Left lung (tissue), 10 donors: ENCODE results near the gene UST. TPM values are rescaled to one million over a fixed set of nuclear protein-coding genes. Genes with fewer than 3 reads are reported as not detected.

ENCODE experiments used
- ATAC-seq: fragments of 200-7000 bp; cut with Tn5 transposase; one replicate; pipeline ENCODE4 v1.9.1; 2020; ENCODE audit warnings: moderate library complexity
- DNase-seq, 4 donors: peaks; one replicate each; pipeline ENCODE4 v3.0.0-alpha.2; 2013 to 2020
- H3K27ac ChIP-seq, 2 donors: fragments of 200-600 bp; sonication (generic) in 1 of 2; one replicate each; pipeline versions ENCODE4 v1.5.0 to v1.8.0; 2020 to 2021
- H3K27me3 ChIP-seq, 2 donors: fragments of 200-600 bp; sonication (generic) in 1 of 2; one replicate each; pipeline versions ENCODE4 v1.5.0 to v1.8.0; 2020 to 2021
- H3K36me3 ChIP-seq, 2 donors: fragments of 200-600 bp; sonication (generic) in 1 of 2; one replicate each; pipeline versions ENCODE4 v1.5.0 to v1.8.0; 2020 to 2021
- H3K4me1 ChIP-seq, 2 donors: fragments of 200-600 bp; one replicate each; pipeline ENCODE4 v1.8.0; 2021
- H3K4me3 ChIP-seq, 2 donors: fragments of 200-600 bp; sonication (generic) in 1 of 2; one replicate each; pipeline versions ENCODE4 v1.5.0 to v1.8.0; 2020 to 2021; ENCODE audit warnings: mild to moderate bottlenecking in 1 of 2
- H3K9me3 ChIP-seq, 2 donors: fragments of 200-600 bp; sonication (generic) in 1 of 2; one replicate each; pipeline versions ENCODE4 v1.5.0 to v1.8.0; 2020 to 2021
- CTCF ChIP-seq, 2 donors: fragments of 200-600 bp; sonication (generic) in 1 of 2; IDR thresholded peaks; one replicate each; pipeline versions ENCODE4 v1.5.0 to v1.8.0; 2021; ENCODE audit warnings: antibody characterized with exemption in 2 of 2
- intact Hi-C, 2 donors: fragments of 100-400 bp; cut with DNase I; formaldehyde crosslinking; loops; one replicate each; pipeline versions ENCODE4 v1.11.2 to v1.14.2; 2022
- polyA plus RNA-seq, 6 donors: library from polyadenylated mRNA; unstranded; fragments of 120-200 nt; gene quantifications; one replicate each; pipeline ENCODE4 v1.2.1, GENCODE V29; 2013; ENCODE audit not compliant: insufficient read length in 6 of 6
- total RNA-seq, 2 donors: library from RNA; stranded (reverse); fragmentation: NEBNext Ultra II Directional; extraction: Animal tissue kit (Norgen Biotek cat#: 25700); gene quantifications; one replicate each; pipeline ENCODE4 v1.2.1, GENCODE V29; 2021
- donor health status: DM: no; HTN: yes; CAD: no.
- donor health status: DM: no; HTN: no; CAD: no.

The UST gene
- total and polyA plus RNA-seq, 8 donors = 7.4 to 17.0 (median 9.5) TPM

DNA sequence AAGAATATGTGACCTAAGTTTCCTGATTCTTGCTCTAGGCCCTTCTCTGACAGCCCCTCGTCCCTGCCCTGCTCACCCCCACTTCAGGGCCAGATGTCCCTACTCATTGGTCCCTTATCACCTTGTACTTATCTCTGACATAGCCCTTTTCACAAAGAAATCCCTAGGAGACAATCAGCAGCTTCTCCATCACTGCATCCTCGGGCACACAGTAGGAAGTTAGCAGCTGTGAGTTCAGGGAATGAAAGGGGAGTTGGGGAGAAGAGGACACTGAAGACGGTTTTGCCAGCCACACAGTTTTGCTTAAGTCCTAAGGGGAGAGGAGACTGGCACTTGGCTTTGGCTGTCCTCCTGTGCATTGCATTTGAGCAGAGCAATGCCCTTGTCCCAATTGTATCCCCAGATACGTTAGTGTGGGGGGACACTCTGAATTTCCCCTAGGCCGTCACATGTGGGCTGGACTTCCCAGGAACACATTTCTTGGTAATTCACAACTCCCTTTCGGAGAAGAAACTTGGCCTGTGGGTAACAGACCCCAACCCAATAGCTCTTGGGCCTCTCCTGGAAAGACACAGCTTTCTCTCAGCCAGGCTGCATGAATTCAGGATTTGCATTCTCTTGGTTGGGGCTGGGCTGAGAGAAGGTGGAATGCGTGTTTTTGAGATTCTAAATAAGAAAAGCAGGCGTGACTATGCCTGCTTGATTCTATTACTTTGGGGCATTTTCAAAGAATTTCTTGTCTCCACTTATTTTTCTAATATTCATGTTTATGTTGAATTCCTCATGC, 177.6 kb downstream of the UST start:
- intact Hi-C loops = no loop called here
- no peak for ATAC-seq

GRCh38 chr6:148925701-148926100, 178.9 kb downstream of the UST start:
- no peak for TF ChIP-seq CTCF (IDR thresholded peaks at IDR 0.05)
- Histone ChIP-seq H3K27me3 (no peaks in the 10 kb centered on the region), H3K27ac (no peak overlapping the region), H3K36me3 (no peaks in the 10 kb centered on the region), H3K9me3 (no peaks in the 10 kb centered on the region), H3K4me1 (no peaks in the 10 kb centered on the region), H3K4me3 (no peak overlapping the region)
- ATAC-seq (no peak), DNase-seq (no peak)
- intact Hi-C loops = no loop called here

More for the DNA sequence above, 177.6 kb downstream of the UST start:
- no peaks in the 10 kb centered on the region for H3K27me3 ChIP-seq
- no peak for TF ChIP-seq CTCF (IDR thresholded peaks at IDR 0.05)
- H3K4me3 ChIP-seq = no peak overlapping the region
- no peak overlapping the region for H3K27ac ChIP-seq
- no peaks in the 10 kb centered on the region for H3K36me3 ChIP-seq
- no peaks in the 10 kb centered on the region for H3K9me3 ChIP-seq
- H3K4me1 ChIP-seq = no peaks in the 10 kb centered on the region
- DNase-seq = no peak

DNA sequence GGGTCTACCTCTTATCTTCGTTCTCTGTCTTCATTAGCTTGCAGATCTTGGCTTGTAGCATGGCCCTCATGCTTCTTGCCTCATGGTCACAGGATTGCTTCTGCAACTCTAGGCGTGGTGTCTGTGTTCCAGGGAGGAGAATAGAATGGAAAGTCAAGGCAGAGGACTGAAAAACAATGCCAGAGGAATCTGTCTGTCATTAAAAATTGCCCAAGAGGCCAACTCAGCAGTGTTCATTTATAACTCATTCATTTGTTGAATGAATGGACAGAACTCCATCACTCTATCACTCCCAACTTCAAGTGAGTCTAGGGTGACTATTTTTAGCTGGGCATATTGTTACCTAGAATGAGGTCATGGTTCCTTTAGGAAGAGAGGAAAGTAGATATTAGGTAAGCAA, 179.6 kb downstream of the UST start:
- no peaks in the 10 kb centered on the region for H3K36me3 ChIP-seq
- intact Hi-C loops = no loop called here
- H3K4me1 ChIP-seq = no peaks in the 10 kb centered on the region
- TF ChIP-seq CTCF (IDR thresholded peaks at IDR 0.05) = no peak
- H3K27ac ChIP-seq = no peak overlapping the region
- H3K4me3 ChIP-seq = no peak overlapping the region
- ATAC-seq = no peak
- no peak for DNase-seq
- H3K9me3 ChIP-seq = no peaks in the 10 kb centered on the region
- H3K27me3 ChIP-seq = no peaks in the 10 kb centered on the region

- no peak for ATAC-seq
- H3K27ac ChIP-seq = no peak overlapping the region
- intact Hi-C loops = no loop called here
- no peak for TF ChIP-seq CTCF (IDR thresholded peaks at IDR 0.05)
- no peak overlapping the region for H3K4me3 ChIP-seq
- DNase-seq = no peak
- H3K27me3 ChIP-seq = no peaks in the 10 kb centered on the region
- H3K36me3 ChIP-seq = no peaks in the 10 kb centered on the region
- H3K4me1 ChIP-seq = no peaks in the 10 kb centered on the region
- no peaks in the 10 kb centered on the region for H3K9me3 ChIP-seq
Observed at GRCh38 chr6:148927586-148927985, 180.8 kb downstream of the UST start.

DNA sequence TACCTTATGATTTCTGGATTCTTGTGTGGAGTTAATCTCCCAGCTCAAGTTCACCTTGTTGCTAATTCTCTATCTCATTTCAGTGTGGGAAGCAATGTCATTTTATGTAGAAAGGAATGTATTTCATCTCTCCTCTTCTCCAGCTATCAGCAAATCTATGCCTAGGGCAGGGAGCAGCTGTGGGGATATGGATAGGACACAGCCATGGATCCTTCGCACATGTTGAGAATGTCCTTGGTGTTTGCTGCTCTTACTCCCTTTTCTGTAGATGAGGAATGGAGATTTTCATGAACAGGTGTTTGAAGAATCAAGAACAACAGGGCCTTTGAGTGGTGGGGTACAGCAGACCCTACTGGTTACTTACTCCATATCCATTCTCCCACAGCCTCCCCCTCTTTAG, 182.0 kb downstream of the UST start:
- no peak overlapping the region for H3K4me3 ChIP-seq
- no peaks in the 10 kb centered on the region for H3K4me1 ChIP-seq
- no peaks in the 10 kb centered on the region for H3K27me3 ChIP-seq
- ATAC-seq = no peak
- DNase-seq = no peak
- no peak for TF ChIP-seq CTCF (IDR thresholded peaks at IDR 0.05)
- H3K27ac ChIP-seq = no peak overlapping the region
- no peaks in the 10 kb centered on the region for H3K9me3 ChIP-seq
- intact Hi-C loops = no loop called here
- no peaks in the 10 kb centered on the region for H3K36me3 ChIP-seq
